Body of pancreas (tissue), 4 donors: Measurements from ENCODE around the gene FOXJ2. TPM values are rescaled to one million over a fixed set of nuclear protein-coding genes. Genes with fewer than 3 reads are reported as not detected.
"Not testable (repeated sequence)": the region's sequence is repeated elsewhere in the genome, so short reads cannot be mapped to it uniquely, and the experiment has no call there.

ENCODE experiments used
- ATAC-seq: fragments of 150-250 bp; one replicate; pipeline ENCODE4 v1.9.1; 2016
- DNase-seq, 4 donors: peaks; one replicate each; pipeline ENCODE4 v3.0.0-alpha.2; 2019
- H3K27ac ChIP-seq, 4 donors: fragments of 200-600 bp; sonication (generic); 1 replicate in 3 of 4; 2 replicates in 1 of 4; pipeline versions ENCODE4 v1.5.1 to v1.6.1; 2016 to 2019; ENCODE audit warnings: mild to moderate bottlenecking in 1 of 4, mixed read lengths in 1 of 4, moderate library complexity in 1 of 4
- H3K27me3 ChIP-seq, 2 donors: fragments of 200-600 bp; sonication (generic); one replicate each; pipeline ENCODE4 v1.6.0; 2016; ENCODE audit warnings: mild to moderate bottlenecking in 1 of 2
- H3K36me3 ChIP-seq, 2 donors: fragments of 200-600 bp; sonication (generic); replicated peaks in 1 of 2; 2 replicates each; pipeline ENCODE4 v1.5.1; 2016; ENCODE audit warnings: low read depth in 2 of 2; ENCODE audit not compliant: insufficient read depth in 1 of 2
- H3K4me1 ChIP-seq: fragments of 200-600 bp; sonication (generic); one replicate; pipeline ENCODE4 v1.6.0; 2016
- H3K4me3 ChIP-seq, 2 donors: fragments of 200-600 bp; sonication (generic); 1 replicate in 1 of 2; 2 replicates in 1 of 2; pipeline ENCODE4 v1.5.1; 2016 to 2019
- H3K9me3 ChIP-seq, 3 donors: fragments of 200-600 bp; sonication (generic); 1 replicate in 2 of 3; 2 replicates in 1 of 3; pipeline ENCODE4 v1.5.1; 2016
- CTCF ChIP-seq, 7 experiments: fragments of 450-650 bp in 4 of 7; fragments of 200-600 bp in 3 of 7; sonication (generic) in 3 of 7; IDR thresholded peaks; one replicate each; pipeline ENCODE4 v1.5.1; 2016 to 2019; ENCODE audit warnings: antibody characterized with exemption in 7 of 7
- POLR2A ChIP-seq, 3 donors: fragments of 450-650 bp; IDR thresholded peaks; one replicate each; pipeline ENCODE4 v1.6.1; 2016; ENCODE audit warnings: antibody characterized with exemption in 3 of 3, mild to moderate bottlenecking in 2 of 3
- WGBS, 2 donors: methylation state at CpG; one replicate each; pipeline ENCODE4 v1.1.5; 2017; 5-methylcytosine and 5-hydroxymethylcytosine counted together
- intact Hi-C: fragments of 100-400 bp; cut with DNase I; formaldehyde crosslinking; loops from one replicate; pipeline ENCODE4 v1.15.1; 2023
- total RNA-seq, 2 donors: library from RNA; depleted of rRNA; stranded (reverse); fragments of >200 nt; gene quantifications; one replicate each; pipeline ENCODE4 v1.1.0, GENCODE V29; 2016

Gene FOXJ2
- total RNA-seq, 2 donors from 2014 or later, result 7.5 to 11.9 TPM

- no peaks in the 10 kb centered on the region for H3K9me3 ChIP-seq
- no peak overlapping the region for H3K4me3 ChIP-seq
- TF ChIP-seq CTCF (IDR thresholded peaks at IDR 0.05), result no peak
- no peak for TF ChIP-seq POLR2A (IDR thresholded peaks at IDR 0.05)
- intact Hi-C loops, result no loop called here
- H3K36me3 ChIP-seq, result no peaks in the 10 kb centered on the region
- H3K27me3 ChIP-seq, result no peaks in the 10 kb centered on the region
- ATAC-seq (no peak), DNase-seq (no peak)
- H3K4me1 ChIP-seq, result no peaks in the 10 kb centered on the region
- peak overlapping the region in 1 of 4 donors; percentile 28 for H3K27ac ChIP-seq
Measured at GRCh38 chr12:8064131-8064530, 31.6 kb downstream of the FOXJ2 start.

GRCh38 chr12:8065991-8066594 lies 33.6 kb downstream of the FOXJ2 start, which contains the start of gene C3AR1:
TSS of gene C3AR1 (minus strand) at chr12:8066359. CDS start at chr12:8060185, 6,174 bp downstream.
- TF ChIP-seq CTCF (IDR thresholded peaks at IDR 0.05), result no peak
- peak in 2 of 3 donors; percentile 34 to 63 for TF ChIP-seq POLR2A (IDR thresholded peaks at IDR 0.05)
- ATAC-seq (no peak), DNase-seq (peak in 1 of 4 donors; percentile 45)
- Histone ChIP-seq H3K27ac (peak within 1 kb of the TSS in 1 of 4 donors; percentile 69), H3K4me1 (no peaks in the 10 kb centered on the region), H3K36me3 (no peaks in the 10 kb centered on the region), H3K4me3 (no peak within 1 kb of the TSS), H3K9me3 (no peaks in the 10 kb centered on the region), H3K27me3 (no peaks in the 10 kb centered on the region)
- intact Hi-C loops, result no loop called here
- WGBS, 2 donors, result 67 to 69% methylated on average over 2 of the region's 2 CpGs

- Histone ChIP-seq H3K36me3 (no peaks in the 10 kb centered on the region), H3K4me3 (no peak overlapping the region), H3K27ac (peak overlapping the region in 1 of 4 donors; percentile 40), H3K27me3 (no peaks in the 10 kb centered on the region), H3K9me3 (no peaks in the 10 kb centered on the region), H3K4me1 (no peaks in the 10 kb centered on the region)
- ATAC-seq, result no peak
- intact Hi-C loops, result no loop called here
- TF ChIP-seq CTCF (IDR thresholded peaks at IDR 0.05) (no peak), POLR2A (IDR thresholded peaks at IDR 0.05) (no peak)
- no peak for DNase-seq
Measured at GRCh38 chr12:8069582-8069981, 37.1 kb downstream of the FOXJ2 start.

- intact Hi-C loops, H3K4me1 ChIP-seq, H3K36me3 ChIP-seq, H3K27ac ChIP-seq, ATAC-seq, DNase-seq, H3K9me3 ChIP-seq, H3K4me3 ChIP-seq, H3K27me3 ChIP-seq: not testable (repeated sequence)
- 80 to 88% methylated on average over 3 of the region's 3 CpGs for WGBS, 2 donors
Measured at GRCh38 chr12:8071820-8072219, 39.3 kb downstream of the FOXJ2 start.

GRCh38 chr12:8075935-8076334 lies 43.4 kb downstream of the FOXJ2 start:
- 57 to 68% methylated on average over 6 of the region's 6 CpGs for WGBS, 2 donors
- no peak for ATAC-seq
- Histone ChIP-seq H3K4me3 (no peak overlapping the region), H3K4me1 (peaks cover 16% of the 10 kb centered on the region), H3K36me3 (no peaks in the 10 kb centered on the region), H3K9me3 (no peaks in the 10 kb centered on the region), H3K27me3 (no peaks in the 10 kb centered on the region), H3K27ac (no peak overlapping the region)
- TF ChIP-seq POLR2A (IDR thresholded peaks at IDR 0.05) (no peak), CTCF (IDR thresholded peaks at IDR 0.05) (no peak)
- DNase-seq, result no peak
- intact Hi-C loops, result no loop called here
